OCI-LY3 (cell line): Measurements from ENCODE around the gene COPB2.

ENCODE experiments used
- CTCF ChIP-seq: fragments of 200-600, 300-600 bp; sonication (generic); IDR thresholded peaks from 2 replicates; pipeline ENCODE4 v1.5.1; 2014; ENCODE audit warnings: antibody characterized with exemption, low read length, low read depth
- EZH2phosphoT487 ChIP-seq: fragments of 200-600 bp; shearing (Covaris generic); IDR thresholded peaks from 2 replicates; pipeline ENCODE4 v1.6.1; 2018; ENCODE audit warnings: antibody characterized with exemption, mixed run types, low read depth

DNA sequence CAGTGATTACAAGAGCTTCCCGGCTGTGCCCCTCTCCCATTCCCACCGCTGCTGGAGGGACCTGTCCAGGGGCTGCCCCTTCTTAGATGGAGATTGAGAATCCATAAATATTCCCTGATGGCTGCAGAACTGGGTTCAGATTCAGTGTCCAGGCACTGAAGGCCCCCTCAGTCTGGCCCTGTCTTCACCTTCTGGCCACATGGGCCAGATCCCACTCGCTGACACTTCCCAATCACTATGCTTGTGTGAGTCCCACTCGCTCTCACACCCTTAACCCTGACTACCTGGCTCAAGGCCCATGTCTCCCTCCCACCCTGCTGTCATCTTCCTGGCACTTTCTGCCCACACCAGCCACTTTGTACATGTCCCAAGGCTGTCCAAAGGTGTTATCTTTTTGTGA lies 61.1 kb downstream of the COPB2 start:
- no peak for TF ChIP-seq EZH2phosphoT487
- TF ChIP-seq CTCF = no peak
